Measurements from ENCODE around the gene ZNF598. TPM values are rescaled to one million over a fixed set of nuclear protein-coding genes. Genes with fewer than 3 reads are reported as not detected.
"Not testable (repeated sequence)": the region's sequence is repeated elsewhere in the genome, so short reads cannot be mapped to it uniquely, and the experiment has no call there.

Gene ZNF598
- total RNA-seq, 2 donors from 2014 or later, result 41.2 to 79.6 TPM

GRCh38 chr16:2035431-2036199 is 26.0 kb upstream of the ZNF598 start:
- Mint-ChIP-seq H3K9me3 (no peaks in the 10 kb centered on the region), H3K27ac (no peak overlapping the region), H3K36me3 (ENCODE audit: low read depth) (no peaks in the 10 kb centered on the region), H3K4me1 (no peaks in the 10 kb centered on the region), H3K27me3 (no peaks in the 10 kb centered on the region), H3K4me3 (no peak overlapping the region)
- no peak for ATAC-seq (replicated peaks)

DNA sequence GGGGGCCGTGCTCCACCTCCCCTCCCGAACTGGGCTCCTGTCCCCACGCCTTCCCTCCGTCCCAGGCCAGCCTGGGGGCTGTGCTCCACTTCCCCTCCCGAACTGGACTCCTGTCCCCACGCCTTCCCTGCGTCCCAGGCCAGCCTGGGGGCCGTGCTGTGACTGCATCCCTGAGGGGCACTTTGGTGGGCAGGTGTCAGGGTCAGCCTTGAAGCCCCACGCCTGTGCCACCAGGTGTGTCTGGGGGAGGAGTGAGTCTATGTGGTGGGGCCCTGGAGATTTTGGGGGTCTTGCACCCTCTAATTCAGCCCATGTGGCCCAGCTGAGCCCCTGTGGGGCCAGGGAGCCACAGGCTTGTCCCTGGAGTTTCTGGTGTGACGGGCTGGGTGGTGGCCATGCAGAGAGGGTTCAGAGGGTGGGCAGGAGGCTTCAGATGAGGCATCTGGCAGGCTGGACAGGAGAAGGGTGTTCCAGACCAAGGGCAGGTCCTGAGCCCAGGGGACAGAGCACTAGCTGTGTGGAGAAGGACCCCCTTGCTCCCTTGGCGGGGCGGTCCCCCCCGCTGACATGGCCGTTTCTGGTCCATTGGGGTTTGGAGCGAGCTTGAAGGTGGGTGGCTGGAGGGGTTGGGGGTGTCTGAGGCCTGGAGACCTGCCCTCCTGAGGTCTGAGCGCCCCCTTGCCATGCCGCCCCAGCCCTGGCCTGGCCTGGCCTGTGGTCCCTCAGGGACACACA is 25.2 kb upstream of the ZNF598 start:
- Mint-ChIP-seq H3K9me3 (no peaks in the 10 kb centered on the region), H3K4me1 (no peaks in the 10 kb centered on the region), H3K27me3 (no peaks in the 10 kb centered on the region), H3K36me3 (ENCODE audit: low read depth) (no peaks in the 10 kb centered on the region), H3K4me3 (no peak overlapping the region), H3K27ac (no peak overlapping the region)
- ATAC-seq (replicated peaks), result no peak

- not testable (repeated sequence) for H3K36me3 Mint-ChIP-seq (ENCODE audit: low read depth); H3K27ac Mint-ChIP-seq; ATAC-seq (replicated peaks); H3K4me1 Mint-ChIP-seq; H3K4me3 Mint-ChIP-seq; H3K9me3 Mint-ChIP-seq; H3K27me3 Mint-ChIP-seq
These were observed 24.5 kb upstream of the ZNF598 start for GRCh38 chr16:2033909-2034695.

- Mint-ChIP-seq H3K27ac (no peak overlapping the region), H3K36me3 (ENCODE audit: low read depth) (no peaks in the 10 kb centered on the region), H3K9me3 (no peaks in the 10 kb centered on the region), H3K27me3 (no peaks in the 10 kb centered on the region), H3K4me3 (no peak overlapping the region), H3K4me1 (no peaks in the 10 kb centered on the region)
- ATAC-seq (replicated peaks), result peak; percentile 26
These were observed 23.7 kb upstream of the ZNF598 start for GRCh38 chr16:2033057-2033908.

GRCh38 chr16:2032285-2033056 is 22.9 kb upstream of the ZNF598 start:
- Mint-ChIP-seq H3K4me3 (no peak overlapping the region), H3K27me3 (no peaks in the 10 kb centered on the region), H3K4me1 (no peaks in the 10 kb centered on the region), H3K9me3 (no peaks in the 10 kb centered on the region), H3K36me3 (ENCODE audit: low read depth) (no peaks in the 10 kb centered on the region), H3K27ac (no peak overlapping the region)
- no peak for ATAC-seq (replicated peaks)

- H3K36me3 Mint-ChIP-seq (ENCODE audit: low read depth), result no peaks in the 10 kb centered on the region
- H3K27me3 Mint-ChIP-seq, result no peaks in the 10 kb centered on the region
- ATAC-seq (replicated peaks), result no peak
- no peaks in the 10 kb centered on the region for H3K4me1 Mint-ChIP-seq
- H3K4me3 Mint-ChIP-seq, result no peak overlapping the region
- H3K27ac Mint-ChIP-seq, result no peak overlapping the region
- H3K9me3 Mint-ChIP-seq, result no peaks in the 10 kb centered on the region
These were observed 21.5 kb upstream of the ZNF598 start for GRCh38 chr16:2031081-2031577.

DNA sequence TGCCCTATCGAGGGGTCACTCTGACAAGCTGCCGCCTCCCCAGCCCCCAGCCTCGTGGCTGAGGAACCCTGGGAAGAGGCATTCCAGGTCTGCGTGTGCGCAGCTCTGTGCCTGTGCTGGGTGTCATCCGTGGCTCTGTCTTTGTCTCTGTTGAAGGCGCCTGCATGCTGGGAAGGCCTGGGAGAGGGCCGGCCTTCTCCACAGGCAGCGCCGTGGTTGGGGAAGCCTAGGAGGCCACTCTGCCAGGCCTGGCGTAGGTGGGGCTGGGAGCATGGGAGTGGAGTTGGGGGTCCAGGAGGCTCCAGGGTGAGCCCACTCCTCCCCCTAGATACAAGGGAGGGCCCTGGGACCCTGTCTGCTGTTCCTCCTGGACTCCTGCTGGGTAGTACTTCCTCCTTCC is 20.4 kb upstream of the ZNF598 start:
- Mint-ChIP-seq H3K4me3 (no peak overlapping the region), H3K27me3 (no peaks in the 10 kb centered on the region), H3K27ac (no peak overlapping the region), H3K9me3 (no peaks in the 10 kb centered on the region), H3K4me1 (no peaks in the 10 kb centered on the region), H3K36me3 (ENCODE audit: low read depth) (no peaks in the 10 kb centered on the region)
- no peak for ATAC-seq (replicated peaks)

- H3K36me3 Mint-ChIP-seq (ENCODE audit: low read depth), result no peaks in the 10 kb centered on the region
- no peaks in the 10 kb centered on the region for H3K4me1 Mint-ChIP-seq
- no peaks in the 10 kb centered on the region for H3K9me3 Mint-ChIP-seq
- no peaks in the 10 kb centered on the region for H3K27me3 Mint-ChIP-seq
- ATAC-seq (replicated peaks), result no peak
- H3K27ac Mint-ChIP-seq, result no peak overlapping the region
- H3K4me3 Mint-ChIP-seq, result no peak overlapping the region
These were observed 19.7 kb upstream of the ZNF598 start for GRCh38 chr16:2029350-2029749.

DNA sequence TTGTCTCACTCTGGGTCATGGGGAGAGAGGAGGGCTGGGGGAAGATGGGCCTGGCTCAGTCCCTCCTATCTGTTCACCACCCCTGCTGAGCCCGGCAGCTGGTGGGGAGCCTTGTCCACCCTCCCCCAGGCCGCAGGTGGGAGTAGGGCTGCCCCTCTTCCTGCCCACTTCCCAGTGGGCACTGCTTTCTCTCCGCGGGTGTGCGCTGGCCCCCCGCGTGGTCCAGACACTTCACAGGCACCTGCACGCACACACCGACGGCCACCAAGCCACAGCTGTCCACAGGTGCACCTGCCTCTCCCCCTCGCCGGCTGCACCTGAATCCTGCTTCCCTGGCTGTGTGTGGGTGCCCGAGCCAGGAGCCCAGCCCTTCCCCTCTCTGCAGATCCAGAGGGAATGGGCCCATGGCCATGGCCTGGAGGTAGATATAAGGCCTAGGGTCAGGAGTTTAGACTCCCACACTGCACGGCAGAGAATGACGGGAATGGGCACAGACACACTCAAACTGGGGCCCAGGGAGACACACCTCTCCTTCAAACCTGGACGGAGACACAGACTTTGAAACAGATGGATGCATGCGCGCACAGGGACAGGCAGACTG is 19.1 kb upstream of the ZNF598 start:
- H3K9me3 Mint-ChIP-seq, result no peaks in the 10 kb centered on the region
- H3K4me1 Mint-ChIP-seq, result no peaks in the 10 kb centered on the region
- ATAC-seq (replicated peaks), result no peak
- H3K4me3 Mint-ChIP-seq, result no peak overlapping the region
- H3K36me3 Mint-ChIP-seq (ENCODE audit: low read depth), result no peaks in the 10 kb centered on the region
- no peaks in the 10 kb centered on the region for H3K27me3 Mint-ChIP-seq
- no peak overlapping the region for H3K27ac Mint-ChIP-seq

DNA sequence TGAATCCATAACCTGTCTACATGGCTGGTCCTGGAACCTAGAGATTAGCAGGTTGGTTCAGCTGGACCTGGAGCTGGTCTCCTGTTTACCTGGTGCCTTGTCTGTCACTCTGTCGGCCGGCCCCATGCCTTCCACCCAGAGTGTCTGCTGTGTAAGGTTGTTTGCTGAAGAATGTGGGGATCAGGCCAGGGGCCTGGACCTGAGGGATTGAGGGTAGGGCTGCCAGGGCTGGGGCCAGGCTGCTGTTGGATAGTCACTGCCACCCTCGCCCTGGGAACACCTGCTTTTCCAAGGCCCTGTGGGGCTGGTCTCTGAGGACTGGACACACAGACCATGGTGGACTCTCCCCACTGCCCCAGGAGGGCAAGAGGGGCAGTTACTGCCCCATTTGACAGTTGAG is 18.5 kb upstream of the ZNF598 start:
- Mint-ChIP-seq H3K27me3 (no peaks in the 10 kb centered on the region), H3K36me3 (ENCODE audit: low read depth) (no peaks in the 10 kb centered on the region), H3K27ac (no peak overlapping the region), H3K4me1 (no peaks in the 10 kb centered on the region), H3K9me3 (no peaks in the 10 kb centered on the region), H3K4me3 (no peak overlapping the region)
- no peak for ATAC-seq (replicated peaks)

GRCh38 chr16:2027024-2028010 is 17.7 kb upstream of the ZNF598 start:
- Mint-ChIP-seq H3K27me3 (peaks cover 3% of the 10 kb centered on the region), H3K36me3 (ENCODE audit: low read depth) (no peaks in the 10 kb centered on the region), H3K9me3 (no peaks in the 10 kb centered on the region), H3K4me3 (peak overlapping the region; percentile 59), H3K4me1 (no peaks in the 10 kb centered on the region), H3K27ac (no peak overlapping the region)
- ATAC-seq (replicated peaks), result no peak

DNA sequence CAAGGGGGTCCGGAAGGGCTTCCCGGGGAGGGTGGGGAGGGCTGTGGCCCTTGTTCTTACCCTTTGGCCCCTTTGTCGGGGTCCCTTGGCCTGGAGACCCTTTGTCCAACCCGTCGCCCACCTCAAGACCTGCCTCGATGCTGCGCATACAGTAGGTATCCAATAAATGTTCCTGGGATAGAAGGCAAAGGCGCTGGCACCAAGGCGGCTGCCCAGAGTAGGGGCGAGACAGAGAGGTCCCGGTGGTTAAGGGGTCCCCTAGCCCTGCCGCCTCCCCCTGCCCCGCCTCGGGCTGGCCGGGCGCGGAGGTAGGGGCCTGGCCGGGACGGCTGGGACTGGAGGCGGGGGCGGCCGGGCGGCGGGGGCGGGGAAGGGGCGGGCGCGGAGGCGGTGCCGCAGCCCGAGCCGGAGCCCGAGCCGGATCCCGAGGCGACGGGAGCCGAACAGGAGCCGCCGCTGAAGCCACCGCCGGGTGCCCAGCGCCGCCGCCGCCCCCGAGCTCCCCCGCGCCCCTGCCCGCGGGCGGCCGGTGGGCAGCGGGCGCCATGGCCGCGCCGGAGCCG is 16.9 kb upstream of the ZNF598 start, which contains the start of gene NHERF2:
Gene NHERF2 (plus strand): TSS at position 442 of the 563 bp plus-strand sequence. CDS start 104 bp downstream, at position 546.
- Mint-ChIP-seq H3K36me3 (ENCODE audit: low read depth) (no peaks in the 10 kb centered on the region), H3K27ac (no peak within 1 kb of the TSS), H3K4me1 (no peaks in the 10 kb centered on the region), H3K9me3 (no peaks in the 10 kb centered on the region), H3K27me3 (peaks cover 5% of the 10 kb centered on the region), H3K4me3 (peak within 1 kb of the TSS; percentile 59)
- ATAC-seq (replicated peaks), result no peak
